Measurements from ENCODE around the gene FMN1. TPM values are rescaled to one million over a fixed set of nuclear protein-coding genes. Genes with fewer than 3 reads are reported as not detected.

The FMN1 gene
- polyA plus RNA-seq, 4 donors: 0.54 to 2.1 (median 0.86) TPM

DNA sequence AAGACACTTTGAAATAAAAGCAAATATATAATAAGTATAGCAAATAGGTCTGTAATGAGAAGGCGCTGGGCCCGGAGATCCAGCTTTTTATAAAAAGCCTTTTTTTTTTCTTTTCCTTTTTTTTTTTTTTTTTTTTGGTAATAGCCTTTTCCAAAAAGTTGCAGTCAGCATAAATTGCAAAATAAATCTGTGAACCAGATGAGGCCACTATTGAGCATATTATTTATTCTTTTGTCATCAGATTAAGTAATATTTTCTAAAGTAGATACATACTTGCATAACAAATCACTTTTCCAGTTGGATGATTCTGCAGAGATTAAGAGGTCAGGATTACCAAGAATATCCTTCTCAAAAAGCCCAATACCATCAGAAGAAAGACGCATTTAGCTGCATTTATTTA lies 24.9 kb downstream of the FMN1 start:
- Histone ChIP-seq H3K4me3 (ENCODE audit: low read depth in 1 of 3, low read length in 3 of 3) (no peak overlapping the region), H3K4me1 (ENCODE audit: control insufficient read depth in 3 of 3, insufficient read depth in 2 of 3, low read depth in 1 of 3, low read length in 2 of 3) (no peaks in the 10 kb centered on the region), H3K27ac (ENCODE audit: low read depth in 1 of 3, low read length in 2 of 3) (no peak overlapping the region), H3K27me3 (ENCODE audit: control insufficient read depth in 3 of 3, insufficient read depth in 3 of 3, low read length in 3 of 3) (peaks cover 0 to 1% (median 0%) of the 10 kb centered on the region in 3 donors), H3K9me3 (ENCODE audit: control insufficient read depth in 2 of 2, insufficient read depth in 1 of 2, low read depth in 1 of 2, low read length in 1 of 2) (no peaks in the 10 kb centered on the region), H3K36me3 (ENCODE audit: control insufficient read depth in 3 of 3, insufficient read depth in 2 of 3, low read depth in 1 of 3, low read length in 3 of 3) (no peaks in the 10 kb centered on the region)
- FAIRE-seq (no peak), DNase-seq (no peak)
- WGBS, 3 donors: 80 to 97% (median 88%) methylated on average over 3 of the region's 3 CpGs

DNA sequence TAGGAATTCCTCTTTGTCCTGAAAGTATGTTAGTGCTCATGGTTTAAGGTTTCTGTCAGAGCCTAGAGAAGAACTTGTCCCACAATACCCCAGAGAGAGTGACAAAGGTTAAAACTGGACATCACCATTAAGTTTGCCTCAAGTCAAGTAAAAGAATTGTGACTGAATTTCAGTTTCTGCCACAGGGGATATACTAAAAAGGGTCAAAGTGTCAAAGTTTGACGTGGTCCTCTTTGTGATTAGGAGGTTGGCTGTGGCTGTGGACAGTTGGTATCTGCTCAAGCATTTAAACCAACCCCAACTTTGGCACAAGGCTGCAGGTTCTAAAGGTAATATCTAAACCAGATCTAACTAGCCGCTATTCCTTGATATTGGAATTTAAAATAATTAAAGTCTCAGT lies 26.1 kb downstream of the FMN1 start:
- Histone ChIP-seq H3K27me3 (ENCODE audit: control insufficient read depth in 3 of 3, insufficient read depth in 3 of 3, low read length in 3 of 3) (peaks cover 0 to 1% (median 0%) of the 10 kb centered on the region in 3 donors), H3K9me3 (ENCODE audit: control insufficient read depth in 2 of 2, insufficient read depth in 1 of 2, low read depth in 1 of 2, low read length in 1 of 2) (no peaks in the 10 kb centered on the region), H3K4me1 (ENCODE audit: control insufficient read depth in 3 of 3, insufficient read depth in 2 of 3, low read depth in 1 of 3, low read length in 2 of 3) (no peaks in the 10 kb centered on the region), H3K4me3 (ENCODE audit: low read depth in 1 of 3, low read length in 3 of 3) (no peak overlapping the region), H3K27ac (ENCODE audit: low read depth in 1 of 3, low read length in 2 of 3) (no peak overlapping the region), H3K36me3 (ENCODE audit: control insufficient read depth in 3 of 3, insufficient read depth in 2 of 3, low read depth in 1 of 3, low read length in 3 of 3) (no peaks in the 10 kb centered on the region)
- no peak for DNase-seq
- 53 to 68% (median 63%) methylated on average over 2 of the region's 2 CpGs for WGBS, 3 donors
- FAIRE-seq: no peak

DNA sequence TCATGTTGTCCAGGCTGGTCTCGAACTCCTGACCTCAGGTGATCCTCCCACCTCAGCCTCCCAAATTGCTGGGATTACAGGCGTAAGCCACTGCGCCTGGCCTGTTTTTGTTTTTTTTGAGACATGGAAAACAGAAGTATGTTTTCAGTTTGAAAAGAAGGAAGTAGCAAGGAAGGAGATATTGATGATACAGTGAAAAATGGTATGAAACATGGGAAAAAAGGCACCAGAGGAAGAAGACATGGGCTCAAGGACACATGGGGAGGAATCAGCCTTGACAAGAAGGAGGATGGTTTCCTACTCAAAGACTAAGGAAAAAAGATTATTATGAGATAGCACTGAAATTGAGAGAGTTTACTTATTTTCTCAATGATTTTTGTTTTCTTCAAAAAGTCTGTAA lies 30.7 kb downstream of the FMN1 start:
- FAIRE-seq (no peak), DNase-seq (no peak)
- Histone ChIP-seq H3K36me3 (ENCODE audit: control insufficient read depth in 3 of 3, insufficient read depth in 2 of 3, low read depth in 1 of 3, low read length in 3 of 3) (no peaks in the 10 kb centered on the region), H3K4me3 (ENCODE audit: low read depth in 1 of 3, low read length in 3 of 3) (no peak overlapping the region), H3K9me3 (ENCODE audit: control insufficient read depth in 2 of 2, insufficient read depth in 1 of 2, low read depth in 1 of 2, low read length in 1 of 2) (no peaks in the 10 kb centered on the region), H3K27ac (ENCODE audit: low read depth in 1 of 3, low read length in 2 of 3) (no peak overlapping the region), H3K4me1 (ENCODE audit: control insufficient read depth in 3 of 3, insufficient read depth in 2 of 3, low read depth in 1 of 3, low read length in 2 of 3) (no peaks in the 10 kb centered on the region), H3K27me3 (ENCODE audit: control insufficient read depth in 3 of 3, insufficient read depth in 3 of 3, low read length in 3 of 3) (no peaks in the 10 kb centered on the region)
- whole genome bisulfite sequencing, 3 donors: 90 to 95% (median 91%) methylated on average over 3 of the region's 3 CpGs

DNA sequence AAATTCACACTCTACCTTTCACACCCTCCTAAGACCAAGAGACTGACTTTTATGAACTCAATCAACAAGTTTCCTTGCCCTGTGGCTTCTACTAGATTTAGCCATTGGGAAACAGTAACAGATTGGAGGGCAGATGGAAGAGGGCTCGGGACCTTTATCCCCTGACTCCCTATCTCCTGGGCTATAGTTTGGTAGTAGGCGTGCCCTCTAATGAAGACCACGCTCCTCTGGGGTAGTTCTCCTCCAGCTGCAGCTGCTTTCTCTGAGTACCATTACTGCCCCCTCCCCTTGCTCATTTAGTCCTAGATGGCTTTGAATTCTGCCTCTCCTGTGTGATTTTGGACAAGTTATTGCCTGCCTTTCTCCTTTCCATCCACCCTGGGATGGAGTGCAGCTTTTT lies 33.3 kb downstream of the FMN1 start:
- H3K4me3 ChIP-seq (ENCODE audit: low read depth in 1 of 3, low read length in 3 of 3): no peak overlapping the region
- DNase-seq (no peak), FAIRE-seq (no peak)
- H3K9me3 ChIP-seq (ENCODE audit: control insufficient read depth in 2 of 2, insufficient read depth in 1 of 2, low read depth in 1 of 2, low read length in 1 of 2): no peaks in the 10 kb centered on the region
- H3K36me3 ChIP-seq (ENCODE audit: control insufficient read depth in 3 of 3, insufficient read depth in 2 of 3, low read depth in 1 of 3, low read length in 3 of 3): no peaks in the 10 kb centered on the region
- H3K4me1 ChIP-seq (ENCODE audit: control insufficient read depth in 3 of 3, insufficient read depth in 2 of 3, low read depth in 1 of 3, low read length in 2 of 3): no peaks in the 10 kb centered on the region
- H3K27ac ChIP-seq (ENCODE audit: low read depth in 1 of 3, low read length in 2 of 3): no peak overlapping the region
- no peaks in the 10 kb centered on the region for H3K27me3 ChIP-seq (ENCODE audit: control insufficient read depth in 3 of 3, insufficient read depth in 3 of 3, low read length in 3 of 3)
- 71 to 81% (median 80%) methylated on average over 3 of the region's 3 CpGs for WGBS, 3 donors

DNA sequence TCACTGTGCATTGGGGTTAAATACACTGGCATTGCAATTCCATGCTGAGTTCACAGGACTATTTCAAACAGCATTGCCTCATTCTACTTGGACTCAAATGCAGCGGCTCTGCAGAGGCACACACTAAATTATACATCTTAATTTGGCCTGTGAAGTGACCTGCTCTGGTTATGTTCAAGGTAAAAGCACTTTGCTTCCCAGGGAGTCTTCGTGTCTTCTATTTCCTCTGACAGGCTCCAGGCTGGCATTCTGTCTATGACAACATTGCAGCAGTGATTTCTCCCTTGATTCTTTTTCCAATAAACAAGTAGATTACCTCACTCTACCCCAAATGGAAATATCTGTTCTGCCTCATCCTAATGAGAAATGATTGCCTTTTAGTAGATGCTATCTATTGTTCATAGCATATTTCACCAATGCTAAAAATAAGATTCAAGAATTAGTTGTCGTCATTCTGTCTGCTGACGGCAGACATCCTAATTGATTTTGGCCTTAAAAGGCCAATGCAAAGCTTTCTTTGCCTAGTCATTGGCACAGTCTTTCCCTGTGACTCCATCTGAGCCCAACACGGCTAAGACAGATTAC lies 33.8 kb downstream of the FMN1 start:
- WGBS, 3 donors: 71 to 92% (median 84%) methylated on average over 5 of the region's 5 CpGs

DNA sequence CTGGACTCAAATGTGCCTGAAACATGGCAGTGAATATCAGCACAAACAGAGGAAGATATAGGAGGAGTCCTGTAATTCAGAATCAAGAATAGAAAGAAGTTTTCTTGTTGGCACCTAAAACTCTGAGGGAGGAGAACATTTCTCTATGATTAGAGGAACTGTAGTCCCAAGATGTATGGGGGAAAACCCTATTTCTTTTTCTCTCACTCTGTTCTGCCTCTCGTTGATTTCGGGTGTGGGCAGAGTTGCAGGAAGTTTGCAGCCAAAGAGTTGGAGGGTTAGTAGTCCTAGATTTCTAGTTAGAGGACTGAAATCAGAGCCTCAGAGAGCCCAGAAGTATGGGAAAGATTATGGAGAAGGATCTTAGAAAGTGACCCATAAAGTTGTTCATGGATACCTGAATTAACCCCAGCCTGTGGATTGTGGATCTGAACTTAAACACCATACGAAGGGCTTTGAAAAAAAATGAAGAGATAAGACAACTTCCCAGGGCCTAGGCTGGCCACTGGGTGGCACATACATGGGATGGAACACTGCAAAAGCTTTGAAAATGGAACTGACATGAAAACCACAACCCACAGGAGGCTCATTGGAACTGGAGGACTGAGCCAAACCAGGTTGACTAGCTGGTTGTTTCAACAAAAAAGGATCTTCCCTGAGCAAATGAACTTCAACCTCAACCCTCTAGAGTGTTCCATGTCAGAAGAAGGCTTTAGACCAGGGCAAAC lies 34.6 kb downstream of the FMN1 start:
- H3K36me3 ChIP-seq (ENCODE audit: control insufficient read depth in 3 of 3, insufficient read depth in 2 of 3, low read depth in 1 of 3, low read length in 3 of 3): no peaks in the 10 kb centered on the region
- no peaks in the 10 kb centered on the region for H3K9me3 ChIP-seq (ENCODE audit: control insufficient read depth in 2 of 2, insufficient read depth in 1 of 2, low read depth in 1 of 2, low read length in 1 of 2)
- DNase-seq (no peak), FAIRE-seq (no peak)
- no peak overlapping the region for H3K4me3 ChIP-seq (ENCODE audit: low read depth in 1 of 3, low read length in 3 of 3)
- H3K27ac ChIP-seq (ENCODE audit: low read depth in 1 of 3, low read length in 2 of 3): no peak overlapping the region
- 60 to 69% (median 64%) methylated on average over 3 of the region's 3 CpGs for WGBS, 3 donors
- no peaks in the 10 kb centered on the region for H3K4me1 ChIP-seq (ENCODE audit: control insufficient read depth in 3 of 3, insufficient read depth in 2 of 3, low read depth in 1 of 3, low read length in 2 of 3)
- no peaks in the 10 kb centered on the region for H3K27me3 ChIP-seq (ENCODE audit: control insufficient read depth in 3 of 3, insufficient read depth in 3 of 3, low read length in 3 of 3)

More for the DNA sequence above, 33.8 kb downstream of the FMN1 start:
- H3K4me1 ChIP-seq (ENCODE audit: control insufficient read depth in 3 of 3, insufficient read depth in 2 of 3, low read depth in 1 of 3, low read length in 2 of 3): no peaks in the 10 kb centered on the region
- H3K27ac ChIP-seq (ENCODE audit: low read depth in 1 of 3, low read length in 2 of 3): no peak overlapping the region
- H3K4me3 ChIP-seq (ENCODE audit: low read depth in 1 of 3, low read length in 3 of 3): no peak overlapping the region
- no peaks in the 10 kb centered on the region for H3K9me3 ChIP-seq (ENCODE audit: control insufficient read depth in 2 of 2, insufficient read depth in 1 of 2, low read depth in 1 of 2, low read length in 1 of 2)
- DNase-seq: no peak
- no peaks in the 10 kb centered on the region for H3K27me3 ChIP-seq (ENCODE audit: control insufficient read depth in 3 of 3, insufficient read depth in 3 of 3, low read length in 3 of 3)
- no peaks in the 10 kb centered on the region for H3K36me3 ChIP-seq (ENCODE audit: control insufficient read depth in 3 of 3, insufficient read depth in 2 of 3, low read depth in 1 of 3, low read length in 3 of 3)
- no peak for FAIRE-seq

DNA sequence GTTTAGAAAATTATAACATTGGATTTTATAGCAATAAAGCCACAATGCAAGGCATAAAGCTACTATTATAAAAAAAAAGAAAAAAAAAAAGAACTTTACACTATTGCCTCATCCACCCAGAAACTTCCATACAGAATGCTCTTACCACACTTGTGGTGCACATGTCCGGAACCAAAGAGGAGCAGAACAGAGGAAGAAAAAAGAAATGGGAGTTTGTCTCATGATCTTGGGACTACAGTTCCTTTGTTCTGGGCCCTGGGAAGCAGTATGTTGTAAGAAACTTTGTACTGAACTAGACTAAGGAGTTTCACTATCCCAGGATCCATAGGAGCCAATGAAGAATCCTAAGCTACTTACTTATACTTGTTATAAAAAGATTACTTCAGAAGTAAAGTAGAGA lies 36.1 kb downstream of the FMN1 start:
- 83 to 86% (median 84%) methylated on average over 1 of the region's 1 CpG for WGBS, 3 donors
- Histone ChIP-seq H3K9me3 (ENCODE audit: control insufficient read depth in 2 of 2, insufficient read depth in 1 of 2, low read depth in 1 of 2, low read length in 1 of 2) (no peaks in the 10 kb centered on the region), H3K27me3 (ENCODE audit: control insufficient read depth in 3 of 3, insufficient read depth in 3 of 3, low read length in 3 of 3) (peaks cover 0 to 3% (median 0%) of the 10 kb centered on the region in 3 donors), H3K27ac (ENCODE audit: low read depth in 1 of 3, low read length in 2 of 3) (peak overlapping the region in 1 of 3 donors; percentile 47), H3K36me3 (ENCODE audit: control insufficient read depth in 3 of 3, insufficient read depth in 2 of 3, low read depth in 1 of 3, low read length in 3 of 3) (no peaks in the 10 kb centered on the region), H3K4me3 (ENCODE audit: low read depth in 1 of 3, low read length in 3 of 3) (no peak overlapping the region), H3K4me1 (ENCODE audit: control insufficient read depth in 3 of 3, insufficient read depth in 2 of 3, low read depth in 1 of 3, low read length in 2 of 3) (no peaks in the 10 kb centered on the region)
- FAIRE-seq (no peak), DNase-seq (peak in 1 of 2 donors; percentile 55)

DNA sequence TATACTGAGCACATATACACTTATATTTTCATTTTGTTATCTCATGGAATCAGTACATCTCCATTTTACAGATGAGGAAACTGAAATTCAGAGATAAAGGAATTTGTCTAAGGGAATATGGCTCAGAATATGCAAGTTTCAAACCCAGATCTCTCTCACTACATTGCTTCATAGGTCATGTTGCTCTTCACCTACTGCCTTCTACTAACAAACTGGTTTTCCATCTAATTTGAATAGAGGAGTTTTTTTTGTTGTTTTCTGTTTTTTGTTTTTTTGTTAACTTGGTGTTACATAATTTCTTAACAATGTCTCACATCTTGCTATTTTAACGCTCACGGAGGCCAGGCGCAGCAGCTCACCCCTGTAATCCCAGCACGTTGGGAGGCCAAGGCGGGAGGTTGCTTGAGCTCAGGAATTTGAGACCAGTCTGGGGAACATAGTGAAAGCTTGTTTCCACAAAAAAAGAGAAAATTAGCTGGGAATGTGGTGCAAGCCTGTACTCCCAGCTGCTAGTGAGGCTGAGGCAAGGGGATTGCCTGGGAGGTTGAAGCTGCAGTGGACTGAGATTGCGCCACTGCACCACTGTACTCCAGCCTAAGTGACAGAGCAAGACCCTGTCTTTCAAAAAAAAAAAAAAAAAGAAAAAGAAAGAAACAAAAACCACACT lies 37.0 kb downstream of the FMN1 start:
- Histone ChIP-seq H3K36me3 (ENCODE audit: control insufficient read depth in 3 of 3, insufficient read depth in 2 of 3, low read depth in 1 of 3, low read length in 3 of 3) (no peaks in the 10 kb centered on the region), H3K27ac (ENCODE audit: low read depth in 1 of 3, low read length in 2 of 3) (no peak overlapping the region), H3K4me1 (ENCODE audit: control insufficient read depth in 3 of 3, insufficient read depth in 2 of 3, low read depth in 1 of 3, low read length in 2 of 3) (no peaks in the 10 kb centered on the region), H3K4me3 (ENCODE audit: low read depth in 1 of 3, low read length in 3 of 3) (no peak overlapping the region), H3K27me3 (ENCODE audit: control insufficient read depth in 3 of 3, insufficient read depth in 3 of 3, low read length in 3 of 3) (peaks cover 0 to 3% (median 0%) of the 10 kb centered on the region in 3 donors), H3K9me3 (ENCODE audit: control insufficient read depth in 2 of 2, insufficient read depth in 1 of 2, low read depth in 1 of 2, low read length in 1 of 2) (no peaks in the 10 kb centered on the region)
- DNase-seq: no peak
- no peak for FAIRE-seq
- WGBS, 3 donors: 94 to 97% (median 95%) methylated on average over 6 of the region's 6 CpGs
